OCI-M1 (cell line): ENCODE measurements around the gene THBS4.

Experiments
- DNase-seq: peaks from one replicate; lab custom pipeline; 2025; lab: John Stamatoyannopoulos, UW

THBS4 gene

DNA sequence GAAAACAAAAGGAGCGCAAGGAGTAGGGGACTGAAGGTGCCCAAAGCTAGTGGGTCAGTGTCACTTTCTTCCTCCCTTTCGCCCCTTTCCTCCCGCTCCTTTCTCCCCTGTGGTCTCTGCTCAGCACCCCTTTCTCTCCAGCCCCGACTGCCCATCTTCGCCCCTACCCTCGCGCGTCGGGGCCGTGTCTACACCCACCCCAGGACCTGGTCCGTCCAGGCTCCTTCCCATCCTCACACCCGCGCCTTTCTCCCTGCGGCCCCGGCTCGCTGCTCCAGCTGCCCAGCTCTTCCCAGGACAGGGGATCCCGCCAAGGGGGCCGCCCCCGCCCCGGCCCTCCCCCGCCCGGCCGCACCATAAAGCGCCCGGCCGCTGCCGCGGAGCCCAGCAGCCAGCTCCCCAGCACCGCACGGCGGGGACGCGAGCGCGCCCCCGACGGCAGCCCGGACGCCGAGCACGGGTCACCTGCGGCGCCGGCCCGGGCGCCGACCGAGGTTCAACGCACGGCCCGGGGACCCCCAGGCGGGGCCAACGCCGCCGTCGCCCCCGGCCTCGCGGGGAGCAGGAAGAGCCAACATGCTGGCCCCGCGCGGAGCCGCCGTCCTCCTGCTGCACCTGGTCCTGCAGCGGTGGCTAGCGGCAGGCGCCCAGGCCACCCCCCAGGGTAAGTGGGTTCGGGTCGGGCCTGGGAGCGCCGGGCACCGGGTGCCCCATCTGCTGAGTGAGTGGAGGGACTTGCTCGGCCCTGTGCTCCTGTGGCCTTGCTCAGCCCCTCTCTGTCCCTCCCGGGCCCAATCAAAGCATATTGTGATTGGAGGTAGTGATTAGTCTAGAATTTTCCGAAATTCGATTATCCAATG, at the start of gene THBS4:
TSS of gene THBS4 (plus strand) at position 387 of the 860 bp plus-strand sequence. CDS start at position 577, 190 bp downstream.
- DNase-seq: no peak

GRCh38 chr5:79986260-79986659, 48.9 kb upstream of the THBS4 start:
- no peak for DNase-seq

DNA sequence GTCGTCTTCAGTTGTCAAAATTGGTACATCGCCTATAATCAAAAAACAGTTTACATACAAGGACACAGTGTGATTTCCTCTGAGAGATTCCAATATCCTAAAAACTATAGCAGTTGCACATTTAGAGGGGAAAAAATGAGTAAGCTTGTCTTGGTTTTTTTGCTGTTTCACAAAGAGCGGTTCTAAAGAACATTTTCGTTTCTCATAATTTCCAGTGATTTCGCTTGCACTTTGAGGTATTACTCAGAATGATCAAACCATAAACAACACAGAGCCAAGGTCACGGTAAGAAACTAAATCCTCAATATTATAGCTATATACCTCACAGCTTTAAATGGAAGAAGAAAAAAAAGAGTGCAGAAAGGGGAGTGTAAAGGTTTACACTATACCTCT, 44.9 kb upstream of the THBS4 start:
- DNase-seq: peak; percentile 40

GRCh38 chr5:79990598-79991507, 44.3 kb upstream of the THBS4 start, which contains the start of gene MTX3:
Gene MTX3 (minus strand): TSS chr5:79991262. CDS start chr5:79991238, 24 bp downstream.
- peak; percentile 92 for DNase-seq

DNA sequence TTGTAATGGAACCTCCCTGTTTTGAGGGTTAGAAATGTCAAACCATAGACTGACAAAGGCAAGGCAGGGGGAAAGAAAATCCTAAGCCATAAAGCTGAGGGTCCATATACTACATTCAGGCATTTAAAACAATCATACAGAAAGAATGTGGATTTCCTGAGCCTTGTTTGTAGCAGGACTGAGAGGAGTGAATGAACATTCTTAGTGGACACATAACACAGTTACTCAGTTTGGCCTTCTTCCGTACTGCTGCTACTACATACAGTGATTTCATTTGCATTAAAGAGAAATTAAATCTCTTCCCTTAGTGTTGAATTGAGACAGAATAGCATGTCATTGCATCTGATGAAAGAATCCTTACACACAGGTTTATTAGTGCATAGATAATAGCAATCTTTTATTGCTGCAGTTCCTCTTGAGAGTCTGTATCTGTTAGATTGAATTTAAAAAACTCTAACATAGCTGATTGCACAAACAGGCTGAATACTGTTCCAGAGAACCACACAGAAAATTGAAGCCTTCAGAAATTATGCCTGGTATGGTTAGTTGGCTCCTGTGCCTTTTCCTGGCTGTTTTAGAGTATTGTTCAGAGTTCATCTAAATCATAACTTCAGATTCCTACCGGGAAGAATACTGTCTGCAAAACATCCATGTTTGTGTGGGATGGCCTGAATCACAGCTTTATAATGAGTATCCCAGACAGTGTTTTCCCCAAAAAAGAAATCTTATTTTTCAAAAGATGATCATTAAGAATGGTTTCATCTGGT, 42.1 kb upstream of the THBS4 start:
- no peak for DNase-seq

- DNase-seq: no peak
Measured at GRCh38 chr5:79999722-80000121, 35.4 kb upstream of the THBS4 start.

GRCh38 chr5:80002677-80003076, 32.5 kb upstream of the THBS4 start:
- no peak for DNase-seq

DNA sequence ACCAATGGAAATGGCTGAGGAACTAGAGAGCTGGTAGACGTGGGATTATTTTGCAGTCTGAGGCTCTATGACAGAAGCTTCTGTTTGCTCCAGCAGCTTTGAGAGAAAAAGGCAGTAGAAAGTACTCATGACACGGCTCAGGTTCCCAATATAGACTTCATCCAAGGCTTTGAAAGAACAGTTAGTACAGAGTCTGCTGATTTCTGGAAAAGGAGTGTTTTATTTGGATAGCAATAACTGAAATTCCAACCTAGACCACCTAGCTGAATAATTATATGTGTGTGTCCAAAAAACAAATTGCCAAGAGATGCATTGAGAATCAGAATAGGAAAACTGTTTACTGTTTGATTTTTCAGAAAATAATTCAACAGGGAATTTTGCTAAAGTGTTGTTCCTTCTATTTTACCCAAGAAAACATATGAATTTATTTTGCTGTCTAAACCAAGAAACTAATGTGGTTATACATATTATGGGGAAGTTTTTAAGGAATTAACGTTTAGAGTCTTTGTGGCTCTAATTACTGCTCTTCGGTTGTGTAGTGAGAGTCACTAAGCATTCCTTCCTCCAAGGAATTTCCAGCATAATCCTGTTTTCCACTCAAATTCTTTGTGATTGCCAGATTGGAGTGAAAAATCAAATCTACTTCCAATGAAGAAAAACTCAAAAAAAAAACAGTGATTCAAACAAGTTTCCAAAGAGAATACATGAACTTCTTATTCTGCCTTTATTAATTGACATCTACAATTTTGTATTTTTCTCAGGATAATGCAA, 26.0 kb upstream of the THBS4 start:
- no peak for DNase-seq

DNA sequence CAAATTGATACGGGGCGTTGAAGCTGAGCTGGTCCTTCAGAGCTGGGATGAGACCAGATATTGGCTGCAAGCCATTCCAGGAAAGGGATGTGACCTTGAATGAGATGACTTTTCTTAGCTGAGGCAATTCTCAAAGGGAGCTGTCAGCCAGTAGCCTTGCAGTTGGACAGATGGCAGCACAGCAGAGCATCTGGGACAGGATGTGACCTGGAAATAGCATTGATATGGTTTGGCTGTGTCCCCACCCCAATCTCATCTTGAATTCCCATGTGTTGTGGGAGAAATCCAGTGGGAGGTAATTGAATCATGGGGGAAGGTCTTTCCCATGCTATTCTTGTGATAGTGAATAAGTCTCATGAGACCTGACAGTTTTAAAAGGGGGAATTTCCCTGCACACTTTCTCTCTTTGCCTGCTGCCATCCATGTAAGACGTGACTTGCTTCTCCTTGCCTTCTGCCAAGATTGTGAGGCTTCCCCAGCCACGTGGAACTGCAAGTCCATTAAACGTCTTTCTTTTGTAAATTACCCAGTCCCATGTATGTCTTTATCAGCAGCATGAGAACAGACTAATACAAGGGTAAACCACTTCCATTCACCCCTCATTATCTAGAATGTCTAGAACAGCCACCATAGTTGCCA, 24.3 kb upstream of the THBS4 start:
- DNase-seq: no peak

DNA sequence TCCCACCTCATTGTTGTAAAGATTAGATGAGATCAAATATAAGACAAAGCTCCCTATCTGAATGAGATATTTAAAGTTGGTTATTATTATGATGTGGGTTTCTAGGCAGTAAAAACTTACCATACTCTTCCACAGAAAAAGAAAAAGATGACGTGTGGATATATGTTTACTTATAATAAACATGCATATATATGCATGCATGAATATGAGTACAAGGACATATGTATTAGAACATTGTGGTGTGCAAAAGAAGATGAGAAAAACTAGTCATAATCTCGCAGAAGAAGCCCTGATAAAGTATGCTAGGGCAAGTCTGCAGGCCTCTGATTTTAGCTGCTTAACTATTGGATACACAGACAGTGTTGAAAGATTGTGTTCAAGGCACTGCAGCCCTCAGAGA, 10.1 kb upstream of the THBS4 start:
- no peak for DNase-seq

DNA sequence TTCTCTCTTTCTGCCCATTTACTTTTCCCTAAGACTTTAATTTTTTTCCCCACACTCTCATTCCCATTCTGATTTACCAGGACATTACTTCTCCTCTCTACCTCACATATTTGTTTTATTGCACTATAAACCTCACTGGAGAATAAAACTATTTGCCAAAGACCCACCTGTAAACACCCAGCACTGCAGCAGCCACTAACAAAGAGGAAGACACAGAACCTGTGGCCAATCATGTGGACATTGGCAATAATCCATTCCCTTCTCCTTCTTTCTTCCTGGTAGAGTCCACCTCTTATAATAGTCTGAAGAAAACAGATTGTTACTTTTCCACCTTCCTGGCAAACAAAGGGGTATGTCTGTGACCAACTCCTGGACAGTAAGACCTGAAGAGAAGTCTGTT, 8.3 kb upstream of the THBS4 start:
- DNase-seq: no peak

GRCh38 chr5:80031109-80031508, 4.0 kb upstream of the THBS4 start:
- DNase-seq: no peak

GRCh38 chr5:80033513-80033912, 1.6 kb upstream of the THBS4 start:
- no peak for DNase-seq

DNA sequence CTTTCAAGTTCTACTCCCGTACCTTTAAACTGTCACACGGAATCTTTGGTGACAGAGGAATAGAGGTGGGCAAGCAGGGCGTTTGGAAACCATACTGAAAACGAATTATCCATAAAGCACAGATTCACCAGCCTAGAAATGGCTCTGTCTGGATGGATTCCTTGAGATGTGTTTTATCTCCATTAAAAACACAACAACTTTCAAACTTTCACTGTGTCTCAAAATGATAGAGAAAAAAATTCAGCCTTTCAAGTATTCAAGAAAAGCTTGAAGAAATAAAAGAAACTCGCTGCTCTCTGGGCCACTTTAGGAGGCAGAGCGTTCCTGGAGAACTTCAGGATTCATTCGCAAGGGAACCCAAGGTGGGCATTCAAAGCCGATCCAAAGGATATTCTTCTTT, 589 bp upstream of the THBS4 start:
- DNase-seq: no peak

GRCh38 chr5:80035839-80036238, 691 bp downstream of the THBS4 start:
- DNase-seq: no peak

GRCh38 chr5:80036615-80037014, 1.5 kb downstream of the THBS4 start:
- DNase-seq: no peak

DNA sequence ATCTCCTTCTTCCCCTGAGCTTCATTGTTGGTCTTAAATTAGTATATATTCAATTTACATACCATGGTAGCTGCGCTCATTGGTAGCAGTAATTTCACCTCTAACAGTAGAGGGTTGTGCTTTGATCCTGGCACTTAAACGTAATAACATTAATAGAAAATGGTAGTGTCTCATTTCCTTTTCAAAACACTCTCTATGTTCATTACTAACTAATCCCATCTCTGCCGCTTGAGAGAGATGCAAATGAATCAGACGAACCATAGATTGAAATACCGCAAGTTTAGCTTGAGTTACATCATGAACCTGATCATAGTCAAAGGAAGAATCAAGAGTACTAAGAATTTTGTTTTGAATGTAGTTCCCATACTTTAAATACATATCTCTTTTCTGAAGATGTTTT, 2.2 kb downstream of the THBS4 start:
- DNase-seq: no peak

GRCh38 chr5:80039650-80040049, 4.5 kb downstream of the THBS4 start:
- DNase-seq: no peak

GRCh38 chr5:80041527-80041926, 6.4 kb downstream of the THBS4 start:
- DNase-seq: no peak

DNA sequence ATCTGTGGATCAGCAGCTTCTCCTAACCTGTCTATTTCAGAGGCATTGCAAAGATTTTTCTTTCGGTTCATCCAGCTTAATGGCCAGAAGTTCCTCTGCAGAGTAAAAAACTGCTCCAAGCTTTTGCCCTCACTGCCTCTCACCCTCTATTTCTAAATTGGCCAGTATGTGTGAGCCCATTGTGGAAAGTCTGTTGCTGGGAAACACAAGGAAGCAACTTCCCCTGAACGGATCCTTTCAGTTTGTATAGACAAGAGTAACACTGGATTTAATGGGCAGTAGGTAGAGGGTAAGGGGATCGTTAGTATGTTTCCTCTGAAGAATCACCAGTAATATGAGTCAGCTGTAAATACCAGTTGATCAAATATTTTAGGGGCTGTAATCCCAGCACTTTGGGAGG, 7.2 kb downstream of the THBS4 start:
- DNase-seq: no peak

- no peak for DNase-seq
Measured at GRCh38 chr5:80043187-80043586, 8.0 kb downstream of the THBS4 start.
